ENCODE data around the gene REEP5. TPM values are rescaled to one million over a fixed set of nuclear protein-coding genes. Genes with fewer than 3 reads are reported as not detected.

The REEP5 gene
- polyA plus RNA-seq, 1 donor (not counting 4 experiments of a cell fraction or from before 2014, with no cell fraction given): 298 TPM

DNA sequence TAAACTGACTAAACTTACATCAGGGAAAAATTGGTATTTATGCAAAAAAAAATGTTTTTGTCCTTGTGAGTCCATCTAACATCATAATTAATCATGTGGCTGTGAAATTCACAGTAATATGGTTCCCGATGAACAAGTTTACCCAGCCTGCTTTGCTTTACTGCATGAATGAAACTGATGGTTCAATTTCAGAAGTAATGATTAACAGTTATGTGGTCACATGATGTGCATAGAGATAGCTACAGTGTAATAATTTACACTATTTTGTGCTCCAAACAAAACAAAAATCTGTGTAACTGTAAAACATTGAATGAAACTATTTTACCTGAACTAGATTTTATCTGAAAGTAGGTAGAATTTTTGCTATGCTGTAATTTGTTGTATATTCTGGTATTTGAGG, 77.5 kb downstream of the REEP5 start:
- Histone ChIP-seq H3K9me3 (ENCODE audit: control insufficient read depth, low read depth, low read length) (no peaks in the 10 kb centered on the region), H3K9ac (ENCODE audit: control insufficient read depth, extremely low read depth, insufficient read depth, low read length) (no peak overlapping the region), H3K27ac (ENCODE audit: control insufficient read depth, insufficient read depth, low read length) (no peak overlapping the region), H3K27me3 (ENCODE audit: control insufficient read depth, extremely low read depth, insufficient read depth, low read length) (no peaks in the 10 kb centered on the region), H3K79me2 (ENCODE audit: control insufficient read depth, insufficient read depth, low read length) (no peaks in the 10 kb centered on the region), H3K4me2 (ENCODE audit: control insufficient read depth, extremely low read depth, insufficient read depth, low read depth, low read length) (no peak overlapping the region), H3K4me3 (ENCODE audit: control insufficient read depth in 2 of 3, extremely low read depth in 1 of 3, insufficient read depth in 2 of 3, low read depth in 1 of 3, low read length in 3 of 3) (no peak overlapping the region), H2AFZ (ENCODE audit: control insufficient read depth, low read length) (no peak overlapping the region), H3K9me1 (ENCODE audit: control insufficient read depth, extremely low read depth, insufficient read depth, low read length) (no peaks in the 10 kb centered on the region), H3K4me1 (ENCODE audit: control insufficient read depth, extremely low read depth, insufficient read depth, low read length) (no peaks in the 10 kb centered on the region), H3K36me3 (ENCODE audit: control insufficient read depth in 2 of 2, extremely low read depth in 1 of 2, insufficient read depth in 2 of 2, low read length in 2 of 2) (peaks cover 0 to 3% of the 10 kb centered on the region in 2 experiments), H4K20me1 (ENCODE audit: control insufficient read depth, extremely low read depth, insufficient read depth, low read length) (no peaks in the 10 kb centered on the region)
- dilution Hi-C loops (cut with MboI; ENCODE audit: extremely low pct_ligation_motif_present, low sequenced_read_pairs): no loop called here
- no peak for DNase-seq (ENCODE audit: low read depth, low spot score)
- TF ChIP-seq, protein P1, sequence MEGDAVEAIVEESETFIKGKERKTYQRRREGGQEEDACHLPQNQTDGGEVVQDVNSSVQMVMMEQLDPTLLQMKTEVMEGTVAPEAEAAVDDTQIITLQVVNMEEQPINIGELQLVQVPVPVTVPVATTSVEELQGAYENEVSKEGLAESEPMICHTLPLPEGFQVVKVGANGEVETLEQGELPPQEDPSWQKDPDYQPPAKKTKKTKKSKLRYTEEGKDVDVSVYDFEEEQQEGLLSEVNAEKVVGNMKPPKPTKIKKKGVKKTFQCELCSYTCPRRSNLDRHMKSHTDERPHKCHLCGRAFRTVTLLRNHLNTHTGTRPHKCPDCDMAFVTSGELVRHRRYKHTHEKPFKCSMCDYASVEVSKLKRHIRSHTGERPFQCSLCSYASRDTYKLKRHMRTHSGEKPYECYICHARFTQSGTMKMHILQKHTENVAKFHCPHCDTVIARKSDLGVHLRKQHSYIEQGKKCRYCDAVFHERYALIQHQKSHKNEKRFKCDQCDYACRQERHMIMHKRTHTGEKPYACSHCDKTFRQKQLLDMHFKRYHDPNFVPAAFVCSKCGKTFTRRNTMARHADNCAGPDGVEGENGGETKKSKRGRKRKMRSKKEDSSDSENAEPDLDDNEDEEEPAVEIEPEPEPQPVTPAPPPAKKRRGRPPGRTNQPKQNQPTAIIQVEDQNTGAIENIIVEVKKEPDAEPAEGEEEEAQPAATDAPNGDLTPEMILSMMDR (optimal IDR thresholded peaks at IDR 0.05 in 1 of 3, IDR thresholded peaks at IDR 0.05 in 1 of 3, conservative IDR thresholded peaks at IDR 0.05 in 1 of 3; ENCODE audit: extremely low read depth in 1 of 3, insufficient read depth in 2 of 3, low read length in 3 of 3): no peak
- TF ChIP-seq EZH2 (IDR thresholded peaks at IDR 0.05; ENCODE audit: low read length): no peak
- no peak for FAIRE-seq

DNA sequence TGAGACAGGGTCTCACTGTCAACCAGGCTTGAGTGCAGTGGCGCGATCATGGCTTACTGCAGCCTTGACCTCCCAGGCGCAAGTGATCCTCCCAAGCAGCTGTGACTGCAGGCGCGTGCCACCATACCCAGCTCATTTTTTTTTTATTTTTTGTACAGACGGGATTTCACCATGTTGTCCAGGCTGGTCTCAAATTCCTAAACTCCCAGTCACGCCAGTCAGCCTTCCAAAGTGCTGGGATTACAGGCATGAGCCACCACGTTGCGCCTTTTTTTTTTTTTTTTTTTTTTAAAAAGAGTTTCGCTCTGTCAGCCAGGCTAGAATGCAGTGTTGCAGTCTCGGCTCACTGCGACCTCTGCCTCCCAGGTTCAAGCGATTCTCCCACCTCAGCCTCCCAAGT, 88.1 kb downstream of the REEP5 start:
- no peaks in the 10 kb centered on the region for H3K9me1 ChIP-seq (ENCODE audit: control insufficient read depth, extremely low read depth, insufficient read depth, low read length)
- no peaks in the 10 kb centered on the region for H3K27me3 ChIP-seq (ENCODE audit: control insufficient read depth, extremely low read depth, insufficient read depth, low read length)
- no peaks in the 10 kb centered on the region for H3K79me2 ChIP-seq (ENCODE audit: control insufficient read depth, insufficient read depth, low read length)
- no peak for TF ChIP-seq EZH2 (IDR thresholded peaks at IDR 0.05; ENCODE audit: low read length)
- TF ChIP-seq, protein P1 (optimal IDR thresholded peaks at IDR 0.05 in 1 of 3, IDR thresholded peaks at IDR 0.05 in 1 of 3, conservative IDR thresholded peaks at IDR 0.05 in 1 of 3; ENCODE audit: extremely low read depth in 1 of 3, insufficient read depth in 2 of 3, low read length in 3 of 3): no peak
- no peaks in the 10 kb centered on the region for H3K9me3 ChIP-seq (ENCODE audit: control insufficient read depth, low read depth, low read length)
- peaks cover 10 to 12% of the 10 kb centered on the region in 2 experiments for H3K36me3 ChIP-seq (ENCODE audit: control insufficient read depth in 2 of 2, extremely low read depth in 1 of 2, insufficient read depth in 2 of 2, low read length in 2 of 2)
- dilution Hi-C loops (cut with MboI; ENCODE audit: extremely low pct_ligation_motif_present, low sequenced_read_pairs): no loop called here
- H2AFZ ChIP-seq (ENCODE audit: control insufficient read depth, low read length): no peak overlapping the region
- no peak overlapping the region for H3K4me3 ChIP-seq (ENCODE audit: control insufficient read depth in 2 of 3, extremely low read depth in 1 of 3, insufficient read depth in 2 of 3, low read depth in 1 of 3, low read length in 3 of 3)
- H3K4me2 ChIP-seq (ENCODE audit: control insufficient read depth, extremely low read depth, insufficient read depth, low read depth, low read length): no peak overlapping the region
- DNase-seq (ENCODE audit: low read depth, low spot score): no peak
- H3K4me1 ChIP-seq (ENCODE audit: control insufficient read depth, extremely low read depth, insufficient read depth, low read length): no peaks in the 10 kb centered on the region
- no peak for FAIRE-seq
- no peak overlapping the region for H3K27ac ChIP-seq (ENCODE audit: control insufficient read depth, insufficient read depth, low read length)
- no peaks in the 10 kb centered on the region for H4K20me1 ChIP-seq (ENCODE audit: control insufficient read depth, extremely low read depth, insufficient read depth, low read length)
- no peak overlapping the region for H3K9ac ChIP-seq (ENCODE audit: control insufficient read depth, extremely low read depth, insufficient read depth, low read length)

Data from keratinocyte (primary cell).